ENCODE measurements around the gene MRPS27. TPM values are rescaled to one million over a fixed set of nuclear protein-coding genes. Genes with fewer than 3 reads are reported as not detected.

MRPS27 gene
- total RNA-seq, 1 donor from 2014 or later, result 37.0 TPM

DNA sequence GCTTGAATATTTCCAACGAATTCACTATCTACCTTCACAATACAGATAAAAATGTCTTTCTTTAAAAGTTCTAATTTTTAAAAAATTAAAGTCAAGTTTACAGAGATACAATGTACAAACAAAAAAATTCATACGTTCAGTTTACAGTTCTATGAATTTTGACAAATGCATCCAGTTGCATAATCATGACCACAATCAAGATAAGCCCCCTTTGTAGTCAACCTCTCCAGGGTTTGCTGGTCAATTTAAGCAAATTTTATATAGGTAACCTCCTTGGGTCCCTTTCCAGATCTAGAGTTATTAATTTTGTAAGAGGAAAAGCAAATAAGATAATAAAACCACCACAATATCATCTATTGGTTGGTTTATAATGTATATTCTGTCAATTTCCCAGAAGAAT lies 76.3 kb downstream of the MRPS27 start:
- Histone ChIP-seq H3K27ac (ENCODE audit: low read depth, low read length) (no peak overlapping the region), H3K79me2 (ENCODE audit: insufficient read depth, low read length) (peaks cover 6% of the 10 kb centered on the region), H3K36me3 (ENCODE audit: insufficient read depth, low read length) (no peaks in the 10 kb centered on the region), H3K4me1 (ENCODE audit: insufficient read depth, low read length) (peaks cover 47% of the 10 kb centered on the region), H3K4me3 (ENCODE audit: insufficient read depth, low read depth, low read length) (no peak overlapping the region), H2AFZ (ENCODE audit: low read depth, low read length) (no peak overlapping the region), H3K4me2 (ENCODE audit: low read length) (no peak overlapping the region), H3K9me3 (ENCODE audit: insufficient read depth, low read depth, low read length) (no peaks in the 10 kb centered on the region), H3K27me3 (ENCODE audit: insufficient read depth, low read length) (no peaks in the 10 kb centered on the region), H3K9ac (ENCODE audit: low read length) (no peak overlapping the region), H4K20me1 (ENCODE audit: insufficient read depth, low read length) (no peaks in the 10 kb centered on the region)
- TF ChIP-seq EZH2 (IDR thresholded peaks at IDR 0.05; ENCODE audit: insufficient read depth, low read length), result no peak
- TF ChIP-seq, protein P1, sequence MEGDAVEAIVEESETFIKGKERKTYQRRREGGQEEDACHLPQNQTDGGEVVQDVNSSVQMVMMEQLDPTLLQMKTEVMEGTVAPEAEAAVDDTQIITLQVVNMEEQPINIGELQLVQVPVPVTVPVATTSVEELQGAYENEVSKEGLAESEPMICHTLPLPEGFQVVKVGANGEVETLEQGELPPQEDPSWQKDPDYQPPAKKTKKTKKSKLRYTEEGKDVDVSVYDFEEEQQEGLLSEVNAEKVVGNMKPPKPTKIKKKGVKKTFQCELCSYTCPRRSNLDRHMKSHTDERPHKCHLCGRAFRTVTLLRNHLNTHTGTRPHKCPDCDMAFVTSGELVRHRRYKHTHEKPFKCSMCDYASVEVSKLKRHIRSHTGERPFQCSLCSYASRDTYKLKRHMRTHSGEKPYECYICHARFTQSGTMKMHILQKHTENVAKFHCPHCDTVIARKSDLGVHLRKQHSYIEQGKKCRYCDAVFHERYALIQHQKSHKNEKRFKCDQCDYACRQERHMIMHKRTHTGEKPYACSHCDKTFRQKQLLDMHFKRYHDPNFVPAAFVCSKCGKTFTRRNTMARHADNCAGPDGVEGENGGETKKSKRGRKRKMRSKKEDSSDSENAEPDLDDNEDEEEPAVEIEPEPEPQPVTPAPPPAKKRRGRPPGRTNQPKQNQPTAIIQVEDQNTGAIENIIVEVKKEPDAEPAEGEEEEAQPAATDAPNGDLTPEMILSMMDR (IDR thresholded peaks at IDR 0.05; ENCODE audit: insufficient read depth, low read depth, low read length), result no peak
- Mint-ChIP-seq H3K27me3 (ENCODE audit: low read depth, unreplicated experiment) (no peaks in the 10 kb centered on the region), H3K27ac (ENCODE audit: unreplicated experiment) (no peak overlapping the region), H3K4me3 (ENCODE audit: unreplicated experiment) (no peak overlapping the region), H3K4me1 (ENCODE audit: low read depth, unreplicated experiment) (peaks cover 47% of the 10 kb centered on the region), H3K9me3 (ENCODE audit: unreplicated experiment) (no peaks in the 10 kb centered on the region), H3K36me3 (ENCODE audit: low read depth, unreplicated experiment) (peaks cover 2% of the 10 kb centered on the region)
- DNase-seq (ENCODE audit: low read depth), result no peak
- no peak for FAIRE-seq

GRCh38 chr5:72242796-72243475 lies 77.1 kb downstream of the MRPS27 start:
- Histone ChIP-seq H3K27me3 (ENCODE audit: insufficient read depth, low read length) (no peaks in the 10 kb centered on the region), H3K27ac (ENCODE audit: low read depth, low read length) (peak overlapping the region; percentile 23), H3K9ac (ENCODE audit: low read length) (peak overlapping the region; percentile 21), H3K9me3 (ENCODE audit: insufficient read depth, low read depth, low read length) (no peaks in the 10 kb centered on the region), H3K79me2 (ENCODE audit: insufficient read depth, low read length) (peaks cover 6% of the 10 kb centered on the region), H2AFZ (ENCODE audit: low read depth, low read length) (peak overlapping the region; percentile 8), H3K4me2 (ENCODE audit: low read length) (peak overlapping the region; percentile 68), H3K36me3 (ENCODE audit: insufficient read depth, low read length) (no peaks in the 10 kb centered on the region), H3K4me3 (ENCODE audit: insufficient read depth, low read depth, low read length) (no peak overlapping the region), H4K20me1 (ENCODE audit: insufficient read depth, low read length) (no peaks in the 10 kb centered on the region), H3K4me1 (ENCODE audit: insufficient read depth, low read length) (peaks cover 41% of the 10 kb centered on the region)
- Mint-ChIP-seq H3K4me1 (ENCODE audit: low read depth, unreplicated experiment) (peaks cover 49% of the 10 kb centered on the region), H3K9me3 (ENCODE audit: unreplicated experiment) (no peaks in the 10 kb centered on the region), H3K4me3 (ENCODE audit: unreplicated experiment) (no peak overlapping the region), H3K27me3 (ENCODE audit: low read depth, unreplicated experiment) (no peaks in the 10 kb centered on the region), H3K36me3 (ENCODE audit: low read depth, unreplicated experiment) (peaks cover 2% of the 10 kb centered on the region), H3K27ac (ENCODE audit: unreplicated experiment) (no peak overlapping the region)
- DNase-seq (ENCODE audit: low read depth) (peak; percentile 80), FAIRE-seq (no peak)
- TF ChIP-seq EZH2 (IDR thresholded peaks at IDR 0.05; ENCODE audit: insufficient read depth, low read length), result no peak
- TF ChIP-seq, protein P1 (IDR thresholded peaks at IDR 0.05; ENCODE audit: insufficient read depth, low read depth, low read length), result no peak

DNA sequence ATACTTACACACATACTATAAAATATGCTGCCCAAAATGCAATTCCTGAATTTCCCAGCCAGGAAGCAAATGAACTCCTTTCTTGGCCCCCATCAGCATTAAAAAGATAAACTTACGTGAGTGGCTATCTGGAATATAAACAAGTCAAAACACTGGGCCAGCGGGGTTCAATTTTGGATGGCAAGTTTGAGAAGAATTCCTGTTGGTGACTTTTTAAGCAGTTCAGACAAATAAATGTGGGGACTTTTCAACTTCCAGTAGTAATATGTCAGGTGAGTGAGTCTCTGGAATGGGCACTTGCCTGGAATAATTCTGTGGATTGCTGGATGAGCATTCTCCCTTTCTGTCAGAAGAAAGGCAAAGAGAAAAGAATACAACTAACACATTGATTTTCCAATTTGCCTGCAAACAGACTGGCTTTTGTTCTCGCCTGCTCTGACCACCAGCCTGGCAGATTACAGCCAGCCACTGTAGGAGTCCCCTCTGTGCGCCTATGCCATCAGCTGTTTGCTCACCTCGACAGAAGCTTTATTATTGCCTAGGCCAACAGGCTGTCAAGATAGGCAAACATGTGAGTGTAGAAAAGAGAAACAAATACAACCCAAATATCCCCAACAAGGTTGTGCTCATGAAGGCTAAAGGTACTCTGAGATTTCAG lies 78.6 kb downstream of the MRPS27 start:
- no peak overlapping the region for H3K9ac ChIP-seq (ENCODE audit: low read length)
- H3K27me3 ChIP-seq (ENCODE audit: insufficient read depth, low read length), result no peaks in the 10 kb centered on the region
- TF ChIP-seq, protein P1 (IDR thresholded peaks at IDR 0.05; ENCODE audit: insufficient read depth, low read depth, low read length), result no peak
- no peak for TF ChIP-seq EZH2 (IDR thresholded peaks at IDR 0.05; ENCODE audit: insufficient read depth, low read length)
- H3K36me3 ChIP-seq (ENCODE audit: insufficient read depth, low read length), result peaks cover 5% of the 10 kb centered on the region
- Mint-ChIP-seq H3K9me3 (ENCODE audit: unreplicated experiment) (no peaks in the 10 kb centered on the region), H3K27me3 (ENCODE audit: low read depth, unreplicated experiment) (no peaks in the 10 kb centered on the region), H3K36me3 (ENCODE audit: low read depth, unreplicated experiment) (peaks cover 2% of the 10 kb centered on the region), H3K4me1 (ENCODE audit: low read depth, unreplicated experiment) (peaks cover 40% of the 10 kb centered on the region), H3K27ac (ENCODE audit: unreplicated experiment) (no peak overlapping the region), H3K4me3 (ENCODE audit: unreplicated experiment) (no peak overlapping the region)
- FAIRE-seq (no peak), DNase-seq (ENCODE audit: low read depth) (no peak)
- no peak overlapping the region for H3K27ac ChIP-seq (ENCODE audit: low read depth, low read length)
- no peaks in the 10 kb centered on the region for H3K9me3 ChIP-seq (ENCODE audit: insufficient read depth, low read depth, low read length)
- H2AFZ ChIP-seq (ENCODE audit: low read depth, low read length), result no peak overlapping the region
- H4K20me1 ChIP-seq (ENCODE audit: insufficient read depth, low read length), result no peaks in the 10 kb centered on the region
- no peak overlapping the region for H3K4me2 ChIP-seq (ENCODE audit: low read length)
- H3K4me1 ChIP-seq (ENCODE audit: insufficient read depth, low read length), result peaks cover 26% of the 10 kb centered on the region
- no peak overlapping the region for H3K4me3 ChIP-seq (ENCODE audit: insufficient read depth, low read depth, low read length)
- peaks cover 6% of the 10 kb centered on the region for H3K79me2 ChIP-seq (ENCODE audit: insufficient read depth, low read length)
